Esophagus muscularis mucosa (tissue), 4 donors: ENCODE measurements around the gene APOL2. TPM values are rescaled to one million over a fixed set of nuclear protein-coding genes. Genes with fewer than 3 reads are reported as not detected.
"Not testable (repeated sequence)": the region's sequence is repeated elsewhere in the genome, so short reads cannot be mapped to it uniquely, and the experiment has no call there.

ENCODE experiments used
- DNase-seq: peaks from one replicate; pipeline ENCODE4 v3.0.0-alpha.2; 2017; ENCODE audit errors: extremely low spot score
- H3K27ac ChIP-seq, 4 donors: fragments of 200-600 bp; sonication (generic); replicated peaks in 1 of 4; 1 replicate in 3 of 4; 2 replicates in 1 of 4; pipeline ENCODE4 v1.5.1; 2016 to 2019; ENCODE audit warnings: mild to moderate bottlenecking in 1 of 4
- H3K27me3 ChIP-seq, 4 donors: fragments of 200-600 bp; sonication (generic); one replicate each; pipeline versions ENCODE4 v1.5.1 to v1.6.0; 2016 to 2019
- H3K36me3 ChIP-seq, 4 donors: fragments of 200-600 bp; sonication (generic); one replicate each; pipeline ENCODE4 v1.5.1; 2016 to 2019
- H3K4me1 ChIP-seq, 4 donors: fragments of 200-600 bp; sonication (generic); one replicate each; pipeline ENCODE4 v1.5.1; 2016 to 2019
- H3K4me3 ChIP-seq, 4 donors: fragments of 200-600 bp; sonication (generic); 1 replicate in 2 of 4; 2 replicates in 2 of 4; pipeline ENCODE4 v1.5.1; 2016 to 2019; ENCODE audit warnings: mild to moderate bottlenecking in 4 of 4, moderate library complexity in 1 of 4
- H3K9me3 ChIP-seq, 4 donors: fragments of 200-600 bp; sonication (generic); 1 replicate in 3 of 4; 2 replicates in 1 of 4; pipeline ENCODE4 v1.5.1; 2016 to 2019
- EP300 ChIP-seq: sonication (generic); formaldehyde crosslinking; IDR thresholded peaks from one replicate; pipeline ENCODE4 v1.6.1; 2017; ENCODE audit warnings: antibody characterized with exemption
- POLR2A ChIP-seq: fragments of 450-650 bp; IDR thresholded peaks from one replicate; pipeline ENCODE4 v1.6.1; 2017; ENCODE audit warnings: antibody characterized with exemption, moderate library complexity, mild to moderate bottlenecking, low read depth
- POLR2AphosphoS5 ChIP-seq, 2 donors: sonication (generic); formaldehyde crosslinking; IDR thresholded peaks; one replicate each; pipeline ENCODE4 v1.6.1; 2017; ENCODE audit warnings: antibody characterized with exemption in 2 of 2
- WGBS: methylation state at CpG from one replicate; pipeline ENCODE4 v1.1.5; 2018; 5-methylcytosine and 5-hydroxymethylcytosine counted together
- intact Hi-C: fragments of 100-400 bp; cut with DNase I; formaldehyde crosslinking; loops from one replicate; pipeline ENCODE4 v1.15.1; 2023
- total RNA-seq, 4 donors: library from RNA; depleted of rRNA; stranded (reverse); fragments of >200 nt; gene quantifications; one replicate each; pipeline versions ENCODE4 v1.1.0 to v1.2.1, GENCODE V29; 2016
- TF ChIP-seq, protein P1 (sequence below), 3 experiments: fragments of 200-600 bp in 2 of 3; fragments of 450-650 bp in 1 of 3; sonication (generic) in 2 of 3; IDR thresholded peaks; one replicate each; pipeline ENCODE4 v1.5.1; 2017 to 2019; ENCODE audit warnings: antibody characterized with exemption in 3 of 3, mild to moderate bottlenecking in 2 of 3, moderate library complexity in 1 of 3

The APOL2 gene
- total RNA-seq, 4 donors from 2014 or later, result 22.0 to 41.9 (median 34.4) TPM

DNA sequence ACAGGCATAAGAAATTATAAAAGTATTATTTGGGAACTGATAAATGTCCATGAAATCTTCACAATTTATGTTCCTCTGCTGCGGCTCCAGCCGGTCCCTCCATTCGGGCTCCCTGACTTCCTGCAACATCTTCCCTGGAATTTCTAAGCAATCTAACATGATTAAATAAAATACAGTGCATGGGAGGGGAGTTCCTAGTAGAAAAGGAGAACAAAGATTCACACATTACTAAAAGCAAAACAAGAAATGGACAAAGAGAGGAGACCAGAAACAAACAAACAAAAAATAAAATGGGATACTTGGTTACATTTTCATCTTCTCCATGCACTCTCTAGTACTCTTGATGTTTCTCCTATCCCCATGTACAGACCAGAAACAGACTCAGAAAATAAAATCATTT is 29.1 kb downstream of the APOL2 start:
- 93% methylated on average over 3 of the region's 3 CpGs for WGBS
- H3K27me3 ChIP-seq, result peaks cover 0 to 3% (median 0%) of the 10 kb centered on the region in 4 donors
- no peaks in the 10 kb centered on the region for H3K9me3 ChIP-seq
- no peak overlapping the region for H3K4me3 ChIP-seq
- TF ChIP-seq, protein P1, sequence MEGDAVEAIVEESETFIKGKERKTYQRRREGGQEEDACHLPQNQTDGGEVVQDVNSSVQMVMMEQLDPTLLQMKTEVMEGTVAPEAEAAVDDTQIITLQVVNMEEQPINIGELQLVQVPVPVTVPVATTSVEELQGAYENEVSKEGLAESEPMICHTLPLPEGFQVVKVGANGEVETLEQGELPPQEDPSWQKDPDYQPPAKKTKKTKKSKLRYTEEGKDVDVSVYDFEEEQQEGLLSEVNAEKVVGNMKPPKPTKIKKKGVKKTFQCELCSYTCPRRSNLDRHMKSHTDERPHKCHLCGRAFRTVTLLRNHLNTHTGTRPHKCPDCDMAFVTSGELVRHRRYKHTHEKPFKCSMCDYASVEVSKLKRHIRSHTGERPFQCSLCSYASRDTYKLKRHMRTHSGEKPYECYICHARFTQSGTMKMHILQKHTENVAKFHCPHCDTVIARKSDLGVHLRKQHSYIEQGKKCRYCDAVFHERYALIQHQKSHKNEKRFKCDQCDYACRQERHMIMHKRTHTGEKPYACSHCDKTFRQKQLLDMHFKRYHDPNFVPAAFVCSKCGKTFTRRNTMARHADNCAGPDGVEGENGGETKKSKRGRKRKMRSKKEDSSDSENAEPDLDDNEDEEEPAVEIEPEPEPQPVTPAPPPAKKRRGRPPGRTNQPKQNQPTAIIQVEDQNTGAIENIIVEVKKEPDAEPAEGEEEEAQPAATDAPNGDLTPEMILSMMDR (IDR thresholded peaks at IDR 0.05), result no peak
- no peak for TF ChIP-seq EP300
- TF ChIP-seq POLR2A, result no peak
- TF ChIP-seq POLR2AphosphoS5 (IDR thresholded peaks at IDR 0.05), result no peak
- intact Hi-C loops, result no loop called here
- no peaks in the 10 kb centered on the region for H3K36me3 ChIP-seq
- H3K4me1 ChIP-seq, result peaks cover 0 to 5% (median 4%) of the 10 kb centered on the region in 4 donors
- no peak overlapping the region for H3K27ac ChIP-seq
- no peak for DNase-seq

DNA sequence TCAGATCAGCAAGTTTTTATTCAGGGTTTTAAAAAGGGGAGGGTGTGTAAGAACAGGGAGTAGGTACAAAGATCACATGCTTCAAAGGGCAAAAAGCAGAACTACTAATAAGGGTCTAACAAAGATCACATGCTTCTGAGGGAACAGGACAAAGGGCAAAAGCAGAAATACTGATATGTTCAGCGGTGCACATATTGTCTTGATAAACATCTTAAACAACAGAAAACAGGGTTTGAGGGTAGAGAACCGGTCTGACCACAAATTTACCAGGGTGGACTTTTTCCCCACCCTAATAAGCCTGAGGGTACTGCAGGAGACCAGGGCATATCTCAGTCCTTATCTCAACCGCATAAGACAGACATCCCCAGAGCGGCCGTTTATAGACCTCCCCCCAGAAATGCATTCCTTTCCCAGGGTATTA is 29.8 kb downstream of the APOL2 start:
- 82% methylated on average over 5 of the region's 5 CpGs for WGBS
- intact Hi-C loops, H3K9me3 ChIP-seq, H3K4me3 ChIP-seq, H3K27ac ChIP-seq, H3K36me3 ChIP-seq, H3K27me3 ChIP-seq, H3K4me1 ChIP-seq, DNase-seq: not testable (repeated sequence)

DNA sequence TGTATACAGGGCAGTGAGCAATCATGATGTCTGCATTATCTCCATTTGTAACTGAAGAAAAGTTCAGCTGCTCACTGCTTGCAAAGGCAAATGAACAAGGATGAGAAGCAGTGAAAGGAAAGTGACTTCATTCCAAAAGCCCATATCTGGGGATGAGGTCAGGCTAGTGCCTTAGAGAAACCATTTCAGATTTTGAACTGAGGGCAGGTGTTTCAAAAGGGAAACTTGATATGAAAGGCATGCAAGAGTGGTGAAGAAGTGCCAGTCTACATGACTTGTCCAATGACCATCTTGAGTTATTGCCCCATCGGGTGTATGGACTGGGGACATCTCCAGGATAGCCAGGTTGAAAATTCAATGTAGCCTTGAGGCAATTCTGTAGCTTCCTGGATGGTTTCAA is 30.4 kb downstream of the APOL2 start:
- no peak overlapping the region for H3K4me3 ChIP-seq
- no peaks in the 10 kb centered on the region for H3K9me3 ChIP-seq
- DNase-seq, result no peak
- H3K4me1 ChIP-seq, result peaks cover 0 to 5% (median 4%) of the 10 kb centered on the region in 4 donors
- intact Hi-C loops, result no loop called here
- TF ChIP-seq EP300 (no peak), POLR2A (no peak), POLR2AphosphoS5 (IDR thresholded peaks at IDR 0.05) (no peak)
- TF ChIP-seq, protein P1 (IDR thresholded peaks at IDR 0.05), result no peak
- 90% methylated on average over 1 of the region's 1 CpG for WGBS
- peaks cover 0 to 3% (median 0%) of the 10 kb centered on the region in 4 donors for H3K27me3 ChIP-seq
- no peak overlapping the region for H3K27ac ChIP-seq
- no peaks in the 10 kb centered on the region for H3K36me3 ChIP-seq

DNA sequence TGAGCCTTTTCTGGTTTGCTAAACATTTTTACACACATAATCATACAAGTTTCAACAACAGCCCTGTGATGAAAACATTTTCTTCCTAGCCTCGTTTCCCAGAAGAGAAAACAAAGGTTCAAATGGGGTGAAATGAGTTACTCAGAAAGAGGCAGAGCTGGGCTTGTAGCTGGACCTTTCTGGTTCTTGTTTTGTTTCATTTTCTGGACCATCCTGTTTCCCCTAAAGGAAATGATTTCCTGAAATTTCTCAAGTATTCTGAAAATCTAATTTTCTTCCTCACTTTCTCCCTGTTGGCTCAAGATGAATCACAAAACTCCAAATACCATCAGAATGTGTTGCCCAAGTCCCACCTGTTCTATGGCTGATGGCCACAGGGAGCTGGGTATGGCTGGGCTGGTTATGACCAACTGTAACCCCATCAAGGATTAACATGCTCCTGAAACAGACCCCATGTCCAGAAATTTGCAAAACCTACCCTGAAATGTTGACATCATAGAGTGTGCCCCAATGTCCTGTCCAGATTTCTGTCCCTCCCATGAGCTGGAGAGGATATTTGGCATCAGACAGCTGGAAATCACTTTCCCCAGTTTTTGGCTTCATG is 31.1 kb downstream of the APOL2 start:
- Histone ChIP-seq H3K27me3 (peaks cover 0 to 3% (median 0%) of the 10 kb centered on the region in 4 donors), H3K4me3 (no peak overlapping the region), H3K27ac (peak overlapping the region in 1 of 4 donors; percentile 11), H3K36me3 (no peaks in the 10 kb centered on the region), H3K4me1 (peaks cover 0 to 5% (median 4%) of the 10 kb centered on the region in 4 donors), H3K9me3 (no peaks in the 10 kb centered on the region)
- TF ChIP-seq EP300, result no peak
- no peak for TF ChIP-seq POLR2A
- intact Hi-C loops, result no loop called here
- WGBS, result 25% methylated on average over 1 of the region's 1 CpG
- no peak for DNase-seq

DNA sequence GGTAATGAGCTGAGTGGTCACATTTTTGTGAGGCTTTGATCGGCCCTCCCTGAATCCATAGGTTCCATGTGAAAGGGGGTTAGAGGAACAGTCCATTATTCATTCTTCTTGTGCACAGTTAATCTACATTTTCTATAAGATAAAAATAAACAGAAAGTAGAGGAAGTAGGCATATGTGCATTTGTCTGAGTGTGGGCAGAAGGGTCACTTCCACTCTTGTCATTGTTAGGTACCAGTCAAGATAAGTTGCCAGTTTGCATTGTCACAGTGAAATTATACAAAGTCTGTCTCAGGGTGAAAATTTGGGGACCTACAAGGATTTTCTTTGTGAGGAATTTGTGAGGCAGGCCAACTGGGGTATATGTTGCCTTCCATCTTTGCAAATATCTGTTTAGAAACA is 33.1 kb downstream of the APOL2 start:
- Histone ChIP-seq H3K27ac (no peak overlapping the region), H3K4me1 (peaks cover 9 to 19% (median 15%) of the 10 kb centered on the region in 4 donors), H3K27me3 (no peaks in the 10 kb centered on the region), H3K4me3 (no peak overlapping the region), H3K9me3 (no peaks in the 10 kb centered on the region), H3K36me3 (no peaks in the 10 kb centered on the region)
- no peak for DNase-seq
- TF ChIP-seq POLR2AphosphoS5 (IDR thresholded peaks at IDR 0.05) (no peak), EP300 (no peak), POLR2A (no peak)
- TF ChIP-seq, protein P1 (IDR thresholded peaks at IDR 0.05), result no peak
- 92% methylated on average over 1 of the region's 1 CpG for WGBS
- intact Hi-C loops, result no loop called here

DNA sequence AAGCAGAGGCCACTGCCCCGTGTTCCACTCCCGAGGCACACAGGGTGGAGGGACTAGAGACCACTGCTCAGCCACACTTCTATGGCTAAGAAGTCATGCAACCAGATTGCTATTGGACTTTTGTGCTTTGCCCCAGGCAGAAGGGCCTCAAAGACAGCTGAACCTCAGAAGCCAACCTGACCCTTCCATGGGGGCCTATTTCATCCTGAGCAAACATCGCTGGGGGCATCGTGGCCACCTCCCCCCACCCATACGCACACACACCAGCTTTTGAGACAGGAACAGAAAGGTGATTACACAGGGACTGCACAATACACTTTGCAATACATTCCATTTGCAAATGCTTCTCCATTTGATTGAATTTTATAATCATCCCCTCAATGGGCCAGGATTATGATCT is 33.8 kb downstream of the APOL2 start:
- DNase-seq, H3K27ac ChIP-seq, H3K9me3 ChIP-seq, H3K36me3 ChIP-seq, H3K4me3 ChIP-seq, intact Hi-C loops, H3K27me3 ChIP-seq: not testable (repeated sequence)
- H3K4me1 ChIP-seq, result peaks cover 9 to 19% (median 15%) of the 10 kb centered on the region in 4 donors
- WGBS, result 92% methylated on average over 5 of the region's 5 CpGs
